Measurements from ENCODE around the gene SLC37A3. TPM values are rescaled to one million over a fixed set of nuclear protein-coding genes. Genes with fewer than 3 reads are reported as not detected.

Gene SLC37A3
- total and polyA plus RNA-seq, 12 donors, result 16.3 to 33.4 (median 23.3) TPM

- H3K9me3 ChIP-seq (replicated peaks in 1 of 3), result no peaks in the 10 kb centered on the region
- no peaks in the 10 kb centered on the region for H3K36me3 ChIP-seq (replicated peaks in 1 of 2)
- intact Hi-C loops (cut with DNase I), result no loop called here
- H3K4me1 ChIP-seq (replicated peaks in 1 of 2), result no peaks in the 10 kb centered on the region
- no peak overlapping the region for H3K27ac ChIP-seq
- TF ChIP-seq POLR2A (IDR thresholded peaks at IDR 0.05), result no peak
- TF ChIP-seq, protein P1, sequence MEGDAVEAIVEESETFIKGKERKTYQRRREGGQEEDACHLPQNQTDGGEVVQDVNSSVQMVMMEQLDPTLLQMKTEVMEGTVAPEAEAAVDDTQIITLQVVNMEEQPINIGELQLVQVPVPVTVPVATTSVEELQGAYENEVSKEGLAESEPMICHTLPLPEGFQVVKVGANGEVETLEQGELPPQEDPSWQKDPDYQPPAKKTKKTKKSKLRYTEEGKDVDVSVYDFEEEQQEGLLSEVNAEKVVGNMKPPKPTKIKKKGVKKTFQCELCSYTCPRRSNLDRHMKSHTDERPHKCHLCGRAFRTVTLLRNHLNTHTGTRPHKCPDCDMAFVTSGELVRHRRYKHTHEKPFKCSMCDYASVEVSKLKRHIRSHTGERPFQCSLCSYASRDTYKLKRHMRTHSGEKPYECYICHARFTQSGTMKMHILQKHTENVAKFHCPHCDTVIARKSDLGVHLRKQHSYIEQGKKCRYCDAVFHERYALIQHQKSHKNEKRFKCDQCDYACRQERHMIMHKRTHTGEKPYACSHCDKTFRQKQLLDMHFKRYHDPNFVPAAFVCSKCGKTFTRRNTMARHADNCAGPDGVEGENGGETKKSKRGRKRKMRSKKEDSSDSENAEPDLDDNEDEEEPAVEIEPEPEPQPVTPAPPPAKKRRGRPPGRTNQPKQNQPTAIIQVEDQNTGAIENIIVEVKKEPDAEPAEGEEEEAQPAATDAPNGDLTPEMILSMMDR (IDR thresholded peaks at IDR 0.05), result no peak
- no peak for DNase-seq
- WGBS, 4 donors, result 91 to 96% (median 93%) methylated on average over 6 of the region's 6 CpGs
- no peak overlapping the region for H3K4me3 ChIP-seq
- H3K27me3 ChIP-seq, result no peaks in the 10 kb centered on the region
These were observed 101.1 kb downstream of the SLC37A3 start for GRCh38 chr7:140297192-140297591.

- no peak overlapping the region for H3K27ac ChIP-seq
- no peaks in the 10 kb centered on the region for H3K4me1 ChIP-seq (replicated peaks in 1 of 2)
- H3K27me3 ChIP-seq, result no peaks in the 10 kb centered on the region
- DNase-seq, result no peak
- no peaks in the 10 kb centered on the region for H3K9me3 ChIP-seq (replicated peaks in 1 of 3)
- 88 to 93% (median 90%) methylated on average over 8 of the region's 8 CpGs for WGBS, 4 donors
- TF ChIP-seq POLR2A (IDR thresholded peaks at IDR 0.05), result no peak
- TF ChIP-seq, protein P1 (IDR thresholded peaks at IDR 0.05), result no peak
- no peaks in the 10 kb centered on the region for H3K36me3 ChIP-seq (replicated peaks in 1 of 2)
- no peak overlapping the region for H3K4me3 ChIP-seq
- intact Hi-C loops (cut with DNase I), result no loop called here
These were observed 103.0 kb downstream of the SLC37A3 start for GRCh38 chr7:140295224-140295738.

DNA sequence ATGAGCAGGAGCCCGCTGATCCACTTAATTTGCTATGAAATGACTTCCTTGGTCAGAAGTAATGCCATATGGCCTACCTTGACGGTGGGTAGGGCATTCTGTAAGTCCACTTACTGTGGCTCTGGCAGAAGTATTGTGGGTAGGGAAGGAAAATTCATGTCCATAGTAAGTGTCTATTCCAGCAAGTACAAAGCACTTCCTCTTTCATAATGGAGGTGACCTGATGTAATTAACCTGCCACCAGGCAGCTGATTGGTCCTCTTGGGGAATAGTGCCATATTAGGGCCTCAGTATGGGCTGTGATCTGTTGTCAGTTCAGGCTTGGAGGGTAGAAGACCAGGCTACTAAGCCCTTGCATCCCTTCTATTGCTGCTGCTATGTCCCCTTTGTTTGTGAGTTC, 103.9 kb downstream of the SLC37A3 start:
- intact Hi-C loops (cut with DNase I), result no loop called here
- H3K27me3 ChIP-seq, result no peaks in the 10 kb centered on the region
- H3K9me3 ChIP-seq (replicated peaks in 1 of 3), result no peaks in the 10 kb centered on the region
- WGBS, 4 donors, result 88 to 100% (median 92%) methylated on average over 2 of the region's 2 CpGs
- TF ChIP-seq, protein P1 (IDR thresholded peaks at IDR 0.05), result no peak
- no peak for TF ChIP-seq POLR2A (IDR thresholded peaks at IDR 0.05)
- no peak overlapping the region for H3K4me3 ChIP-seq
- H3K27ac ChIP-seq, result no peak overlapping the region
- H3K4me1 ChIP-seq (replicated peaks in 1 of 2), result no peaks in the 10 kb centered on the region
- H3K36me3 ChIP-seq (replicated peaks in 1 of 2), result no peaks in the 10 kb centered on the region
- DNase-seq, result no peak

DNA sequence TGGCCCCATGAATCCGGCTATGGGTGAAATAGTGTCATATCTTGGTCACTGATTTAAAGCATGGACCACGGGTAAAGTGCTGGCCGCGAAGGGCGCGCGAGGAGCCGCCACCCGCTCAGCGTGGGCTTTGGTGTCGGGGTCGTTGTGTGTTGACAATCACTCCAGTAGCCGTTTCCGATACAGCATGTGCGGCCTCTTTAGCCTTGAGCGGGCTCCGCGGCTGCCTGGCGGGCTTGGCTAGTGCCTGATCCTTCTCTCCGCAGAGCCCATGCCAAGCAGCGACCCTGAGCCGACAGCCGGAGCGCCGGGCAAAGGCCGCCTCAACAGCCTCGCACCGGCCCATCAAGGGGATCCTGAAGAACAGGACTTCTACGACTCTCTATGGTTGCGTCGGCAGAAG, 105.9 kb downstream of the SLC37A3 start:
- Histone ChIP-seq H3K4me3 (no peak overlapping the region), H3K4me1 (replicated peaks in 1 of 2) (no peaks in the 10 kb centered on the region), H3K27ac (no peak overlapping the region), H3K36me3 (replicated peaks in 1 of 2) (no peaks in the 10 kb centered on the region), H3K27me3 (no peaks in the 10 kb centered on the region), H3K9me3 (replicated peaks in 1 of 3) (no peaks in the 10 kb centered on the region)
- WGBS, 4 donors, result 84 to 94% (median 89%) methylated on average over 5 to 31 of the region's 31 CpGs
- no peak for DNase-seq
- intact Hi-C loops (cut with DNase I), result no loop called here
- TF ChIP-seq, protein P1 (IDR thresholded peaks at IDR 0.05), result no peak
- no peak for TF ChIP-seq POLR2A (IDR thresholded peaks at IDR 0.05)
